Measurements from ENCODE around the gene CCL25.

GRCh38 chr19:8069096-8069973 lies 16.8 kb downstream of the CCL25 start:
- no peak for TF ChIP-seq EZH2 (IDR thresholded peaks at IDR 0.05)
- peak; percentile 84 for TF ChIP-seq CTCF (IDR thresholded peaks at IDR 0.05)
- TF ChIP-seq EZH2phosphoT487 (IDR thresholded peaks at IDR 0.05): no peak
